G401.6 (cell line): ENCODE data around the gene MYT1.
"Not testable (repeated sequence)": the region's sequence is repeated elsewhere in the genome, so short reads cannot be mapped to it uniquely, and the experiment has no call there.

Experiments used
- FAIRE-seq: peaks from 2 replicates; lab custom pipeline; 2012; peaks lifted over from hg19 to GRCh38; lab: Jason Lieb, UNC

Gene MYT1

DNA sequence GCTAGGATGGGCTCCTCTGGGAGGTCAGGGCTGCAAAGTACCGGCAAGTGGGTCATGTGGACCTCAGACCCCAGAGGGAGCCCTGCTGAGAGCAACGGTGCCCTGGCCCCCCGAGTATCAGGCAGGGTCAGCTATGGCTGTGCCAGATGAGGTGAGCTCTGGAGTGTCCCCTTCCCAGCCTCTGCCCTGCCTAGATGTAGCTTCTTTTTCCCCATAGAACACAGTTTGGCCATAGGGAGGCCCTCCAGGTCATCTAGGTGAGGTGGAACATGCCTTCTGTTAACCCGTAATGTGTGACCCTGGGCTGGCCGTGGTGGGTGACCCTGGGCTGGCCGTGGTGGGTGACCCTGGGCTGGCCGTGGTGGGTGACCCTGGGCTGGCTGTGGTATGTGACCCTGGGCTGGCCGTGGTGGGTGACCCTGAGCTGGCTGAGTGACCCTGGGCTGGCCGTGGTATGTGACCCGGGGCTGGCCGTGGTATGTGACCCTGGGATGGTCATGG, 70.1 kb downstream of the MYT1 start:
- no peak for FAIRE-seq

- FAIRE-seq = not testable (repeated sequence)
Measured at GRCh38 chr20:64234921-64235565, 70.8 kb downstream of the MYT1 start.

DNA sequence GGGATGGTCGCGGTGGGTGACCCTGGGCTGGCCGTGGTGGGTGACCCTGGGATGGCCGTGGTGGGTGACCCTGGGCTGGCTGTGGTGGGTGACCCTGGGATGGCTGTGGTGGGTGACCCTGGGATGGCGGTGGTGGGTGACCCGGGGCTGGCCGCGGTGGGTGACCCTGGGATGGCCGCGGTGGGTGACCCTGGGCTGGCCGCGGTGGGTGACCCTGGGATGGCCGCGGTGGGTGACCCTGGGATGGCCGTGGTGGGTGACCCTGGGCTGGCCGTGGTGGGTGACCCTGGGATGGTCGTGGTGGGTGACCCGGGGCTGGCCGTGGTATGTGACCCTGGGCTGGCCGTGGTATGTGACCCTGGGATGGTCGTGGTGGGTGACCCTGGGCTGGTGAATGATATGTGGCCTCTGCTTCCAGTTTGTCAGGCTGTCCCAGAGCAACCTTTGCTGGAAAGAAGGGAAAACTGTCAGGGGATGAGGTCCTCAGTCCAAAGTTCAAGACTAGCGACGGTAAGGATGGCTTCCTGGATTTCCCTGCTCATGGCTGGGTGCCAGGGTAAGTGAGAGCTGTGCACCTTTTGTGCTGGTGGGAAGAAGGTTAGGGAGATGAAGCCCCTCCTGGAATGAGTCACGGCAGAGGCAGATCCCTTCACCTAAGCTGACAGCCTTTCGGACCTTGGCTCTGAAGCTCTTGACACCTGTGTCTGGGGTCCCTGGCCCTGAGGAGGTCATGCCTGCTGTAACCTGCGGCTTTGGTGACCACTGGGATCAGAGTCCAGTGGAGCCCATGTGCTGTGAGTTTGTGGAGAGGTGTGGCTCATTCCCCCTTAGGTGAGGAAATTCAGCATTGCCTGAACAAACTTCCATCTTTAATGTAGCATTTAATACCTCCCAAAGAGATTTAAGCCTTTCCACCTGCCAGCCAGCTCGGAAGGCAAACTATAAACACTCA, 72.2 kb downstream of the MYT1 start:
- FAIRE-seq = no peak

GRCh38 chr20:64237316-64237715, 73.1 kb downstream of the MYT1 start:
- no peak for FAIRE-seq

DNA sequence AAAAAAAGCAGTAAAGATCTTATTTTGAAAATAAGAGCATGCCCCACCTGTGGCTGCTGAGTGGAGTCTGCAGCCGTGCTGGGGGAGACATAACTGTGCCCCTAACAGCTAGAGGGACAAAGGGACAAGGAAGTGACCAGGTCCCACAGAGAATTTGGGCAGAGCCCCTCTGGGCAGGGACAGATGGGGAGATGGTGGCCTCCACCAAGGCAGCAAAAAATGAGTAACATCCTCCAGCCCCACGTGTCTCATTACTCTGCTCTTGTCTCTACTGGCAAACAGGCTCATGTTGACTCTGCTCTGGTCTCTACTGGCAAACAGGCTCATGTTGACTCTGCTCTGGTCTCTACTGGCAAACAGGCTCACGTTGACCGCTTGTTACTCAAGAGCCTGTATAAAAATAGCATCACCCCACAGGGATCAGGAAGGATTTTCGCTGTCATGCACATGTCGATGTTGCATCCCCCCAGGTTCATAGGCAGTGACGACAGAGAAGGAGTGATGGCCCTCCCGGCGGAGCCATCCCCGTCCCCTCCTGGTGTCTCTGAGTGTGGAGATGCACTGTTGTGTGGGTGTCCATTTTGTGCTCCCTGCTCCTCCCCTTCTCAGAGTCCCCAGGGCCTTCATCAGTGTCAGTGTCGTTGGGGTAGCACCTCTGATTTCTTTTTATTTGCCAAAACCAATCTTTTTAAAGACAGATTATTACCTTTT, 74.0 kb downstream of the MYT1 start:
- FAIRE-seq = no peak

- FAIRE-seq = no peak
Measured at GRCh38 chr20:64238851-64239387, 74.7 kb downstream of the MYT1 start.

- no peak for FAIRE-seq
Measured at GRCh38 chr20:64239449-64240242, 75.4 kb downstream of the MYT1 start.

- FAIRE-seq = no peak
Measured at GRCh38 chr20:64240243-64241015, 76.2 kb downstream of the MYT1 start.

DNA sequence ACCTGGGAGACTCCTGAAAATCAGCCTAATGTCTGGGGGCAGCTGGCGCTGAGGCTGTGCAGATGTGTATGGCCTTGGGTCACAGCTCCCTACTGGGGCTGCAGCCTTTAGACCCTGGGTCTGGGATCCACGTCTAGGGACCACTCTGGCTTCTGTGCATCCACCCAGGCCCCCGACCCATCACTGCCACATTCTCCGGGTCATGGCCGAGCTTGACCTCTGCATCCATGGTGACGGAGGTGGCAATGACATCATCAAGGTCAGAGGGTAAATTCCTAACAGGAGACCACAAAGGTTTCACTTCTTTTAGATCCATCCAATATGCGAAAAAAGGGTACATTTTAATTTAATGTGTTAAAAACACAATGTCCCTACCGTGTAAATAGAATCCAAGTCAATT, 76.8 kb downstream of the MYT1 start:
- no peak for FAIRE-seq

DNA sequence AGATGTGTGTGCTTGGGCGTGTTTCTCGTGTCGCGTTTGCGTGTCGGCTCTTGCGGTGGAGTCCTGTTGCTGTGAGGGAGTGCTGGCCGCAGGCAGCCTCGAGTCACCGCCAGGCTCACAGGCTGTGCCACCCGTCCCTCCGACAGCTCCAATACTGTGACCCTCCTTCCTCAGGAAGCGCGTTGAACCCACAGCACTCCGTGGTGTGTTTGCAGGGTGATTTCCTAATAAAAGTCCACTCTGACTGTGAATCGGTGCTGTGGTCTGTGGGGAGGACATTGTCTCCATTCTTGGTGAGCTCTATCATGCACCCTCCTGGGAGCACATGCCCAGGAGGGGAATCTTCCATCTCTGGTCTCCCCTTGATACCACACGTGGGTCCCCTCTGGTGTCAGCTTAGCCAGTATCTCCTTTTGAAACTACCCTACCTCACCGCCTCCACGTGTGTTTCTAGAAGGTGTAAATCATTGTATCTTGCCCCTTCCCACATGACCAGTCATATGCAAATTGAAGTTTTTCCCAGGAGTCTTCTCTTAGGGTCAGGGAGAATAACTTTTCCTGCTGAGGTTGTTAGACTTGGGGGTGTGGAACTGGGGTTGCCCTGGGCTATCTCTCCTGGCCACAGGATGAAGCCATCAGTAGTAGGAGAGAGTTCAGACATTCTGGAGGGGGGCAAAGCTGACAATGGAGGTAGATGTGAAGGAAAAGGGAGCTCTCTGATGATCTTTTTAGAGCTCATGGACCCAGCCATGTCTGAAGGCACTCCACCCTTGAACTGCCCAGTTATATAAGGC, 77.9 kb downstream of the MYT1 start:
- FAIRE-seq = no peak

DNA sequence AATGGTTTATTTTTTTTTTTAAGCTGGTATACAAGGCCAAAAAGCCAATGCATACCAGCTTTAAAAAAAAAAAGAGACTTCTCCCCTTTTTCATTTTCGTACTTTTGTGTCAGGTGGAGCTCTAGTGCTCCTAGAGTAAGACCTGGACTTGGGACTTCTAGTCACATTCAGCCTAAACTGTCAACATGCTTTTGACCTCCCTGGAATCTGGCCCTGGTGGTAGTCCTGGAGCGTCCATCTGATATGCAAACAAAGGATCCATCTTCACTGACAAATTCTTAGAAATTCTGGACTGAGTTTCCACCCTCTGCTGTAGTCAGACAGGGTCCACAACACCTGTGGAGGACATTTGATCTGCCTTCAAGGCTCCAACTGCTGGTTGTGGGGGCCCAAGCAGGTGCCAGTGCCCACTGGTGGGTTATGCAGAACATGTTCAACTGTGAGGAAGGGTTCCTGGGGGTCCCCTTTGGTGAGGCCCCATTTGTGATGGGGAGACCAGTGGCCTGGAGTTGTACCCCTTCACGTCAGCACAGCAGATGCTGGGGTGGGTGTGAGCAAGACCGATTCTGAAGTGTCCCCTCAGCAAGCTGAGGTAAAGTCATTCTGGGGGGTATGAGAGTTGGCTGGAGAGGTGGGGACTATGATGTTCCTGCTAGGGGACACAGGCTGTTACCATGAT, 78.7 kb downstream of the MYT1 start:
- FAIRE-seq = no peak

DNA sequence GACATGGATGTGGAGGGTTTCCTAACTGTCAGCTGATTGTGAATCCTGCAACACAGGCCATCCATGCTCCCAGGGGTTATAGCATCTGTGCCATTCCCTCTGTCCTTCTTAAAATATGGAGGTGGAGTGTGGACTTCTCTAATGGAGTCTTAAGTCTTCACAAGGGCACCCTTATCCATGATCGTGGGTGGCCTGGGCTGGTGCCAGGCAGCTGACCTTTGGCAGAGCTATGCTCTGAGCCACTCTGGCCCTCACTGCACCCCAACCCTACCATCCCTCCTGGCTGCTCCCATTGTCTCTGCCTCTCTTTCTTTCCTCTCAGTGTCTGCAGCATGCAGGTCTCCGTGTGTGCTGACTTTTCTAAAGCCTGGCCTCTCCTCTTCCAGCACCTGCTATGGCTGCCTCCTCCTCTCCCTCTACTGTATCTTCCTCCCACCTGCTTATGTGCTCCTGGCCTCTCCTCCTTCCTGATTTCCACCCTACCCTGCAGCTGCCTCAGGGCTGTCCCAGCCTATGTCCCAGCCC, 80.1 kb downstream of the MYT1 start:
- no peak for FAIRE-seq

DNA sequence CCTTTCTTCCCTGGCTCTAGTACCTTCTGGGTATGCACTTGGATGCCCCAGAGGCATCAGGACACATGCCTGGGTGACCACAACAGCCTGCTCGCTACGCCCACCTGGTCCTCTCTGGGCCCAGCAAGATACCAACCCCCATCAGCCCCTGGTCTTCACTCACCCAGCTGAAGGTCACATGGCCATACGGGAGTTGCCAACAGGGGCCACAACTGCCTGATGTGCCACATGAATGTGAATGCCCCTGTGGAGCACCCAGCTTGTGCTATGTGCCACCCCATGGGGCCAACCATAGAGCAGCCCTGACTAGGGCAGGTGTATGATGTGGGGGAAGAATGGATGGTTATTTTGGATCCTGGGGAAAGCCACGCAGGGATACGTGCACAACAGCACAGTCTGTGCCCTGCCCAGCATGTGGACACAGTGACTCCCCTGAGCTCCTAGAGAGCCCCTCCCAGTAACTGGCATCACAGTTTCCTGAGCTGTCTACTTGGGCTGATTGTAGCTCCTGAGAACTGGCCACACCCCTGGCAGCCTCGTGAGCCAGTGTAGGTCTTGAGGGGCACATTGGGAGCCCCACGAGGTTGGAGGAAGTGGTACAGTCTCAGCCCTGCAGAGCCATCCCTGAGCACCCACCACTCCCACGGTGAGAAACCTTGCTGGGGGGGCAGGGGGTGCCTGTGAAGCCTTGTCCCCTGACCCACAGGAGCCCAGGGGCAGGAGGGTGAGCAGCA, 80.8 kb downstream of the MYT1 start:
- no peak for FAIRE-seq

DNA sequence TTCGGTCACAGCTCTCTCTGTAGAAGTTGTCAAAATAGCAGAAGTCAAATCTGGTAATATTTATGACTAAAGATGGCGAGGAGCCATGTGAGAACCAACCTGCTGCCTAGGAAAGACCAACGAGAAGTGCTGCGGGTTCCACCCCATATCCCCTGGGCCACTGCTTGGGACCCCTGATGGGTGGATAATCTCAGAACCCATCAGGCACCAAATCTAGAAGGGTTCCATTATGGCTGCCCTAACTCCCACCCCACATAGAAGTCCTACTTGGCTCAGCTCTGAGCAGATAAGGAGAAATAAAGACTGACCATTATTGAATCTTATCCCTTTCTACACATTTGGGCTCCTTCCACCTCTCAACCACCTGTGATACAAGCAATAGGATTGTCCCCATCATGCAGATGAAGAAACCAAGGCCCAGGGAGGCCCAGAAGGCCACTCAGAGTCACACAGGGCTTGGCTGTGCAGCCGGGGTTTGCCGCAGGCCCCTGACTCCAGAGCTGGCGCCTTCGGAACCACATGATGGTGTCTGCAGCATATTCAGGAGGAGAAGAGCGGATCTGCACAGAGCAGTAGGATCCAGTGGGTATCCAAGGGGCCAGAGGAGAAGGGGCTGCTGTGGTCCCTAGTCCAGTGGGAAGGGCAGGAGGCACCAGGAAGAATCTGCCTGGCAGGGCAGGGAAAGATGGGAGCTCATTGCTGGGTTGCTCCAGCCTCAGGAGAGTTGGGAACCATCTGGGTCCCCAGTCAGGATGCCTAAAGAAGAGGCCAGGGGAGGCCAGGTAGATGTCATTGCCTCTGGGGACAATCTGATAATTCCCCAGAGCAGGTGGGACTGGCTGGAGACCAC, 81.7 kb downstream of the MYT1 start:
- no peak for FAIRE-seq

DNA sequence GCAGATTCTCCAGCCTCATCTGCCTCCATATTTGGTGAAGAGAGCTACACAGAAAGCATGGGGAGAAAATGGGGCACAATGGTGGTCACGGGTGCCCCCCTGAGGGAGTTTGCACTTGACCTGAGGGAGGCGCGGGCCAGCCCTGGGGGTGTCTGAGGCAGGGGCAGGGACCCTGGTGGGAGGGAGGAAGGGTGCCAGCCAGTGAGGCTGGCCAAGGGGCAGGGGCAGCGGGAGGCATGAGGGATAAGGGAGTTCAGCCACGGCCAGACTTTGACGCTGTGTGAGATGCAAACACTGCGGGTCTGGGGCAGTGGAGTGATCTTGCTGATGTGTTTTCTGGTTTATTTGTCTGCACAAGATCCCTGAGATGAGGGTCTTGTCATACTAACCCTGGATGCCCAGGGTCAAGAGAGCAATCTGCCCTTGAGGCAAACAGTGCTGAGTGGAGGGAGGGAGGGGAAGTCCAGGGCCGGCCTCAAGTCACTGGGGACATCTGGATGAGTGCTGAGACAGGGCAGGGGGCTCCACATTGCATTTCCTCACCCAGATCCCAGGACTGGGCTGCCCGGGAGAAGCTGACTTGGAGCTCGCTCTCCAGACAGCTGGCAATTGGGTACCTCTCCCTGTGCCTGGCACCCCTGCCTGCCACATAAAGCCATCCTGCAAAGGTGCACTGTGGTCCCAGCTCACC, 82.5 kb downstream of the MYT1 start:
- FAIRE-seq = no peak

GRCh38 chr20:64247307-64247618, 83.0 kb downstream of the MYT1 start:
- no peak for FAIRE-seq
